Measurements from ENCODE around the gene NWD2. TPM values are rescaled to one million over a fixed set of nuclear protein-coding genes. Genes with fewer than 3 reads are reported as not detected.
"Not testable (repeated sequence)": the region's sequence is repeated elsewhere in the genome, so short reads cannot be mapped to it uniquely, and the experiment has no call there.

NWD2 gene
- polyA plus RNA-seq, 1 experiment, result not detected

- Histone ChIP-seq H3K4me3 (ENCODE audit: low read depth, low read length) (no peak overlapping the region), H3K27me3 (ENCODE audit: control insufficient read depth, insufficient read depth, low read length) (no peaks in the 10 kb centered on the region), H3K36me3 (ENCODE audit: control insufficient read depth, insufficient read depth, low read length) (no peaks in the 10 kb centered on the region)
- ChIA-PET CTCF (no interaction called here), POLR2A (no interaction called here)
- no peak for DNase-seq (ENCODE audit: low read depth)
- TF ChIP-seq CTCF (IDR thresholded peaks at IDR 0.05; ENCODE audit: insufficient read depth, low read depth, low read length), result no peak
These were observed 245.2 kb downstream of the NWD2 start for GRCh38 chr4:37489697-37490096.

GRCh38 chr4:37490391-37491347 lies 246.1 kb downstream of the NWD2 start:
- no peak for TF ChIP-seq CTCF (IDR thresholded peaks at IDR 0.05; ENCODE audit: insufficient read depth, low read depth, low read length)
- CTCF ChIA-PET, result no interaction called here
- no peak for DNase-seq (ENCODE audit: low read depth)
- H3K36me3 ChIP-seq (ENCODE audit: control insufficient read depth, insufficient read depth, low read length), result no peaks in the 10 kb centered on the region
- H3K27me3 ChIP-seq (ENCODE audit: control insufficient read depth, insufficient read depth, low read length), result no peaks in the 10 kb centered on the region
- POLR2A ChIA-PET, result no interaction called here
- no peak overlapping the region for H3K4me3 ChIP-seq (ENCODE audit: low read depth, low read length)

- POLR2A ChIA-PET; H3K4me3 ChIP-seq (ENCODE audit: low read depth, low read length); H3K36me3 ChIP-seq (ENCODE audit: control insufficient read depth, insufficient read depth, low read length); DNase-seq (ENCODE audit: low read depth); CTCF ChIA-PET; H3K27me3 ChIP-seq (ENCODE audit: control insufficient read depth, insufficient read depth, low read length): not testable (repeated sequence)
These were observed 250.8 kb downstream of the NWD2 start for GRCh38 chr4:37495353-37495752.

Small RNA genes within 50 kb of the gene (small RNA-seq; reads per million reads assigned to genes)
- not detected for gene MIR4801 (ENCODE audit: insufficient read length, low read depth, low replicate concordance)
